ENCODE measurements around the gene TMBIM4.
A peak's percentile ranks its signal among the peaks of the same experiment; 100 is the strongest.

The TMBIM4 gene

GRCh38 chr12:66087365-66087943 lies 82.3 kb downstream of the TMBIM4 start:
- H3K27ac ChIP-seq (ENCODE audit: low read length, poor library complexity, severe bottlenecking), result no peak overlapping the region

GRCh38 chr12:66085998-66086397 lies 83.8 kb downstream of the TMBIM4 start:
- Histone ChIP-seq H2BK15ac (ENCODE audit: low read depth, poor library complexity, severe bottlenecking) (no peak overlapping the region), H3K4ac (ENCODE audit: low read depth in 1 of 2, low read length in 2 of 2) (peak overlapping the region in 1 of 2 experiments; percentile 7), H3K27ac (ENCODE audit: low read length, poor library complexity, severe bottlenecking) (no peak overlapping the region), H2BK12ac (ENCODE audit: low read length in 2 of 2) (peak overlapping the region in 1 of 2 experiments; percentile 8), H3K14ac (ENCODE audit: low read length in 2 of 2) (no peak overlapping the region), H3K23ac (ENCODE audit: low read length in 2 of 2) (no peak overlapping the region), H3K4me1 (ENCODE audit: control insufficient read depth, insufficient read depth, low read depth, low read length) (no peaks in the 10 kb centered on the region), H3K9me3 (ENCODE audit: control insufficient read depth, low read length) (peaks cover 3% of the 10 kb centered on the region), H3K79me1 (replicated peaks; ENCODE audit: low read length, poor library complexity, severe bottlenecking) (peaks cover 2% of the 10 kb centered on the region), H2AK5ac (ENCODE audit: low read length, severe bottlenecking) (no peak overlapping the region), H2AFZ (ENCODE audit: low read depth, low read length) (no peak overlapping the region), H4K8ac (ENCODE audit: low read length) (no peak overlapping the region), H3K27me3 (ENCODE audit: control insufficient read depth in 1 of 2, insufficient read depth in 1 of 2, low read length in 2 of 2) (no peaks in the 10 kb centered on the region), H3K4me3 (ENCODE audit: insufficient read depth in 1 of 2, low read depth in 1 of 2, low read length in 2 of 2) (no peak overlapping the region), H2BK5ac (ENCODE audit: low read depth, low read length, poor library complexity, severe bottlenecking) (no peak overlapping the region), H3K18ac (ENCODE audit: low read depth in 1 of 2, low read length in 2 of 2) (peak overlapping the region; percentile 61 to 72), H3K4me2 (ENCODE audit: low read length, poor library complexity, severe bottlenecking) (no peak overlapping the region), H2BK120ac (ENCODE audit: low read depth, low read length) (no peak overlapping the region), H4K91ac (ENCODE audit: low read length) (no peak overlapping the region), H3K36me3 (ENCODE audit: control insufficient read depth in 1 of 2, insufficient read depth in 2 of 2, low read depth in 1 of 2, low read length in 2 of 2) (no peaks in the 10 kb centered on the region), H3K9ac (ENCODE audit: low read length) (no peak overlapping the region)
- 99% methylated on average over 2 of the region's 2 CpGs for WGBS
- DNase-seq, result no peak

More at GRCh38 chr12:66087365-66087943, 82.3 kb downstream of the TMBIM4 start:
- Histone ChIP-seq H4K8ac (ENCODE audit: low read length) (no peak overlapping the region), H3K9me3 (ENCODE audit: control insufficient read depth, low read length) (peaks cover 3% of the 10 kb centered on the region), H2BK15ac (ENCODE audit: low read depth, poor library complexity, severe bottlenecking) (no peak overlapping the region), H2AFZ (ENCODE audit: low read depth, low read length) (no peak overlapping the region), H2BK12ac (ENCODE audit: low read length in 2 of 2) (no peak overlapping the region), H3K4me2 (ENCODE audit: low read length, poor library complexity, severe bottlenecking) (no peak overlapping the region), H3K4me1 (ENCODE audit: control insufficient read depth, insufficient read depth, low read depth, low read length) (no peaks in the 10 kb centered on the region), H2BK5ac (ENCODE audit: low read depth, low read length, poor library complexity, severe bottlenecking) (no peak overlapping the region), H2AK5ac (ENCODE audit: low read length, severe bottlenecking) (no peak overlapping the region), H3K4ac (ENCODE audit: low read depth in 1 of 2, low read length in 2 of 2) (no peak overlapping the region), H3K36me3 (ENCODE audit: control insufficient read depth in 1 of 2, insufficient read depth in 2 of 2, low read depth in 1 of 2, low read length in 2 of 2) (no peaks in the 10 kb centered on the region), H3K23ac (ENCODE audit: low read length in 2 of 2) (no peak overlapping the region), H3K79me1 (replicated peaks; ENCODE audit: low read length, poor library complexity, severe bottlenecking) (peaks cover 2% of the 10 kb centered on the region), H4K91ac (ENCODE audit: low read length) (no peak overlapping the region), H3K4me3 (ENCODE audit: insufficient read depth in 1 of 2, low read depth in 1 of 2, low read length in 2 of 2) (no peak overlapping the region), H3K27me3 (ENCODE audit: control insufficient read depth in 1 of 2, insufficient read depth in 1 of 2, low read length in 2 of 2) (no peaks in the 10 kb centered on the region), H3K18ac (ENCODE audit: low read depth in 1 of 2, low read length in 2 of 2) (no peak overlapping the region), H3K9ac (ENCODE audit: low read length) (peak overlapping the region; percentile 77), H3K14ac (ENCODE audit: low read length in 2 of 2) (no peak overlapping the region), H2BK120ac (ENCODE audit: low read depth, low read length) (no peak overlapping the region)
- peak; percentile 76 for DNase-seq
- 38% methylated on average over 10 of the region's 10 CpGs for WGBS

Data from mesenchymal stem cell (in vitro differentiated cells and primary cell).